ENCODE results near the gene PIWIL1. TPM values are rescaled to one million over a fixed set of nuclear protein-coding genes. Genes with fewer than 3 reads are reported as not detected.

The PIWIL1 gene
- polyA plus RNA-seq, 2 of the 4 experiments (the other 2 are of a cell fraction) = not detected

- TF ChIP-seq TP53 (CRISPR knock-in tag; IDR thresholded peaks at IDR 0.05) (no peak), GATA3 (IDR thresholded peaks at IDR 0.05; ENCODE audit: borderline replicate concordance) (no peak)
These were observed 15.4 kb downstream of the PIWIL1 start (continued) for GRCh38 chr12:130353081-130353480.

- no peaks in the 10 kb centered on the region for H3K9me3 ChIP-seq
- TF ChIP-seq USF2 (IDR thresholded peaks at IDR 0.05) (no peak), SREBF2 (IDR thresholded peaks at IDR 0.05) (no peak), TP53 (CRISPR knock-in tag; IDR thresholded peaks at IDR 0.05) (no peak), CBX8 (IDR thresholded peaks at IDR 0.05) (no peak), ZC3H11A (IDR thresholded peaks at IDR 0.05) (no peak), KDM5A (IDR thresholded peaks at IDR 0.05) (no peak), RAD21 (conservative IDR thresholded peaks at IDR 0.05 in 1 of 2, IDR thresholded peaks at IDR 0.05 in 1 of 2) (no peak), RARB (CRISPR knock-in tag; IDR thresholded peaks at IDR 0.05) (no peak), TFCP2L1 (CRISPR knock-in tag; IDR thresholded peaks at IDR 0.05) (no peak), FOXS1 (CRISPR knock-in tag; IDR thresholded peaks at IDR 0.05) (no peak), RFX5 (IDR thresholded peaks at IDR 0.05) (no peak)
- ATAC-seq (no peak), FAIRE-seq (no peak), DNase-seq (ENCODE audit: low read depth in 1 of 2, low spot score in 1 of 2) (no peak)
- 2% methylated on average over 7 of the region's 7 CpGs for WGBS (ENCODE audit: missing lambda C conversion rate)
- no peaks in the 10 kb centered on the region for H3K4me1 ChIP-seq
- no peak overlapping the region for H3K4me3 ChIP-seq
- H3K4me2 ChIP-seq = no peak overlapping the region
- H3K27ac ChIP-seq = no peak overlapping the region
- ChIA-PET CTCF (no interaction called here), POLR2A (no interaction called here)
These were observed 16.7 kb downstream of the PIWIL1 start for GRCh38 chr12:130354407-130354806.

GRCh38 chr12:130356222-130356621, 18.5 kb downstream of the PIWIL1 start:
- H3K4me3 ChIP-seq = no peak overlapping the region
- POLR2A ChIA-PET = no interaction called here
- H3K9me3 ChIP-seq = no peaks in the 10 kb centered on the region
- FAIRE-seq (no peak), ATAC-seq (no peak), DNase-seq (ENCODE audit: low read depth in 1 of 2, low spot score in 1 of 2) (no peak)
- under 1% methylated on average over 8 of the region's 8 CpGs for WGBS (ENCODE audit: missing lambda C conversion rate)
- H3K27ac ChIP-seq = no peak overlapping the region
- H3K4me1 ChIP-seq = no peaks in the 10 kb centered on the region
- CTCF ChIA-PET = interaction anchor here (1.2 kb wide), 1 partner anchor 17 kb away, joined by 3 read pairs; no protein-coding TSS in a partner anchor
- no peak for TF ChIP-seq KDM1A (IDR thresholded peaks at IDR 0.05; ENCODE audit: low read depth)
- no peak for TF ChIP-seq HOXB5 (CRISPR knock-in tag; IDR thresholded peaks at IDR 0.05)
- TF ChIP-seq SMC3 (IDR thresholded peaks at IDR 0.05) = no peak
- no peak for TF ChIP-seq POLR2A (IDR thresholded peaks at IDR 0.05; ENCODE audit: low read length)
- no peak for TF ChIP-seq CHD2 (IDR thresholded peaks at IDR 0.05; ENCODE audit: low read length, partially characterized antibody)
- no peak for TF ChIP-seq RFX5 (IDR thresholded peaks at IDR 0.05)
- no peak overlapping the region for H3K4me2 ChIP-seq

GRCh38 chr12:130357241-130357640, 19.6 kb downstream of the PIWIL1 start:
- Histone ChIP-seq H3K4me1 (no peaks in the 10 kb centered on the region), H3K4me2 (no peak overlapping the region), H3K4me3 (no peak overlapping the region), H3K9me3 (no peaks in the 10 kb centered on the region), H3K27ac (no peak overlapping the region)
- no peak for ATAC-seq
- ChIA-PET CTCF (no interaction called here), POLR2A (no interaction called here)
- TF ChIP-seq MAZ (IDR thresholded peaks at IDR 0.05; ENCODE audit: borderline replicate concordance, low read depth, low read length) (no peak), E2F6 (IDR thresholded peaks at IDR 0.05; ENCODE audit: borderline replicate concordance, low read depth) (no peak), EHF (CRISPR knock-in tag; IDR thresholded peaks at IDR 0.05) (no peak), RCOR1 (IDR thresholded peaks at IDR 0.05; ENCODE audit: low read depth, low read length) (no peak), RAD21 (conservative IDR thresholded peaks at IDR 0.05 in 1 of 2, IDR thresholded peaks at IDR 0.05 in 1 of 2) (no peak), USF2 (IDR thresholded peaks at IDR 0.05) (no peak), ATOH8 (CRISPR knock-in tag; IDR thresholded peaks at IDR 0.05; ENCODE audit: low read depth) (no peak), HDAC2 (IDR thresholded peaks at IDR 0.05) (no peak), ZFP36 (IDR thresholded peaks at IDR 0.05; ENCODE audit: borderline replicate concordance, partially characterized antibody) (no peak), HOXB13 (CRISPR knock-in tag; IDR thresholded peaks at IDR 0.05; ENCODE audit: low read depth) (no peak)
- no peak for FAIRE-seq
- no peak for DNase-seq (ENCODE audit: low read depth in 1 of 2, low spot score in 1 of 2)
- WGBS (ENCODE audit: missing lambda C conversion rate) = 8% methylated on average over 8 of the region's 8 CpGs
